HG02610 (cell line): ENCODE data around the gene RNF20.
A peak's percentile ranks its signal among the peaks of the same experiment; 100 is the strongest.
"Not testable (repeated sequence)": the region's sequence is repeated elsewhere in the genome, so short reads cannot be mapped to it uniquely, and the experiment has no call there.

ENCODE experiments used
- ATAC-seq: cut with Tn5 transposase; IDR thresholded peaks from one replicate; pipeline ENCODE4 v1.9.1; 2021; ENCODE audit warnings: mild to moderate bottlenecking, moderate library complexity; ENCODE audit not compliant: unreplicated experiment

The RNF20 gene

DNA sequence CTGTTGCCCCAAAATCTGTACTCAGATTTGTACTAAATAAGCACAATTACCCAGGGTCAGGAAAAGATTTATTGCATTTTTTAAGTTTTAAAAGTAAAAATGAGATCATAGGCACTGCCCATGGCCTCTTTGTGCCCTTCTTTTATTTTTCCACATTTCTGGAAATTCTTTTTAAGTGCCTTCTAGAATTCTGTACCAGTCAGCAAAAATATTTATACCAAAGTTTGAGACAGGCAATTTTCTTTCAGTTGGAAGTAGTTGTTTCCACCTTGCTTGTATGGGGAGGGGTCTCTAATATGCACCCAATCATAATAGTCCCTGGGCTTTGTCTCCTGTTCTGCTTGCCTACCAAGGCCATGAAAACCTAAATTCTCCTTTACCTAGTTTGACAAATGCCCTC is 5.6 kb upstream of the RNF20 start:
- ATAC-seq: no peak

- ATAC-seq: peak; percentile 44
These were observed 3.5 kb upstream of the RNF20 start for GRCh38 chr9:101530076-101530711.

DNA sequence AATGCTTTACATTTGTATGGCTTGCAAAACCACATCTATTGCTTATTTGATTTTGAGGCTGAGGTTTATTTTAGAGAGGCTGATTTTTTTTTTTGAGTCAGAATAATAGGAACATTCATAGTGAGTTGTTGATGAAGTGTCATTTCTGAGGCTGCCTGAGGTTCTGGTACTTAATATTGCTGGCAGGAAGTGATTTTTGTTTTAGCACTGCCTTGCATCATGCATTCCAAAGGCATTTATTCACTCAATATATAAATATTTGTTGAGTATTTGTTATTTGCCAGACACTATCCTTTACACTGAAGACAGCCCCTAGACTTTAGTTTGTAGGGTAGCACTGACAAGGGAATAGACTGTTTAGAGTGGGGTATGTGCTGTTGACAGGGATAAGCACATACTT is 2.7 kb downstream of the RNF20 start:
- no peak for ATAC-seq

DNA sequence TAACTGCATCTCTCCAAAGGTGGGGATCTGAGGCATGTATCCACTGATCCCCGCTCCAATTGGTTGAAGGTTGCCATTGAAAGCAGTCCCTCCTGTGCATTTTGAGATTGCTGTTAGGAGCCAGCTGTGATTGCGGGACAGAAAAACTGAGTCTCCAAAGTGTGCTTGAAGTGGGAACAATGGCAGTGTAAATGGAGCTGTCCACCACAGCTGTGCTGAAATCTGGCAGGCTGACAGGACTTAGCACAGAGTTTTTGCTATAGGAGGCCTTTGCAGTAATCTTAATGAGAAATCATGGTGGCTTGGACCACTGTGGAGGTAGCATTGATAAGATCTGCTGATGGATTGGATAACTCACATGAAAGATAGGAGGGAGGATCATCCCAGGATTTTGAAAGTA is 3.3 kb downstream of the RNF20 start:
- no peak for ATAC-seq

GRCh38 chr9:101540069-101540468 is 6.4 kb downstream of the RNF20 start:
- no peak for ATAC-seq

DNA sequence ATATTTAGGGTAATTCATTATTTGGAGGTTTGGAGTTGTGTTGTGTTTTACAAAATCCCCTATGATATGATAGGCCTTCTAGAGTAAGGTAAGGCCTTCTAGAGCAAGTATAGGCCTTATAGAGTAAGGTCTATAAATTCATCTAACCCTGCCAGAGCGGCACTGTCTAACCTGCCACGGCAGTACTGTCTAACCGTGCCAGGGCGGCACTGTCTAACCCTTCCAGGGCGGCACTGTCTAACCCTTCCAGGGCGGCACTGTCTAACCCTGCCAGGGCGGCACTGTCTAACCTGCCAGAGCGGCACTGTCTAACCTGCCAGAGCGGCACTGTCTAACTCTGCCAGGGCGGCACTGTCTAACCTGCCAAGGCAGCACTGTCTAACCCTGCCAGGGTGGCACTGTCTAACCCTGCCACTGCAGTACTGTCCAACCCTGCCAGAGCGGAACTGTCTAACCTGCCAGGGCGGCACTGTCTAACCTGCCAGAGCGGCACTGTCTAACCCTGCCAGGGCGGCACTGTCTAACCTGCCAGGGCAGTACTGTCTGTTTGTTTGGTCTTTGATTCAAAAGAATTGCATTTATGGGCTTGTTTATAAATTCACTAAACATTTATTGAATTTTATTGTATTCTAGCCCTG is 9.6 kb downstream of the RNF20 start:
- no peak for ATAC-seq

GRCh38 chr9:101549472-101550098 is 15.9 kb downstream of the RNF20 start:
- not testable (repeated sequence) for ATAC-seq

- no peak for ATAC-seq
These were observed 28.1 kb downstream of the RNF20 start for GRCh38 chr9:101561740-101562139.

DNA sequence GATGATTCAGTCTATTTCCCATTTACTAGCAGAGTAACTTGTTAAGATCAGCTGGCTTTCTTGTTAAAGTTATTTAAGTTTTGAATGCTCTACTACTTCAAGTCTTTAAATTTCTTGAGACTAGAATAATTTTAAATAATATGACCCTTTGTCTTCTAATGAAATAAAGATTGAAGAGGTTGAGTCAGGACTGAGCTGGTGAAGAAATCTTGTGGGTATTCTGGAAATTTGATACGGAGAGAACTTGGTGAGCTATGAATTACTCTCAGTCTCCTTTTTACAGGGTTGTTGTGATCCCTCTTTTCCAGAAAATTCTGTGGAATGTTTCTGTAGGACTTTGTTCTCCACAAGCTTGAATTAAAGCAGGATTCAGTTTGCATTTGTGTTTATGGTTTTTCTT is 29.3 kb downstream of the RNF20 start:
- no peak for ATAC-seq

- no peak for ATAC-seq
These were observed 30.6 kb downstream of the RNF20 start for GRCh38 chr9:101564252-101564651.

GRCh38 chr9:101566904-101567724 is 33.5 kb downstream of the RNF20 start:
- peak; percentile 74 for ATAC-seq

DNA sequence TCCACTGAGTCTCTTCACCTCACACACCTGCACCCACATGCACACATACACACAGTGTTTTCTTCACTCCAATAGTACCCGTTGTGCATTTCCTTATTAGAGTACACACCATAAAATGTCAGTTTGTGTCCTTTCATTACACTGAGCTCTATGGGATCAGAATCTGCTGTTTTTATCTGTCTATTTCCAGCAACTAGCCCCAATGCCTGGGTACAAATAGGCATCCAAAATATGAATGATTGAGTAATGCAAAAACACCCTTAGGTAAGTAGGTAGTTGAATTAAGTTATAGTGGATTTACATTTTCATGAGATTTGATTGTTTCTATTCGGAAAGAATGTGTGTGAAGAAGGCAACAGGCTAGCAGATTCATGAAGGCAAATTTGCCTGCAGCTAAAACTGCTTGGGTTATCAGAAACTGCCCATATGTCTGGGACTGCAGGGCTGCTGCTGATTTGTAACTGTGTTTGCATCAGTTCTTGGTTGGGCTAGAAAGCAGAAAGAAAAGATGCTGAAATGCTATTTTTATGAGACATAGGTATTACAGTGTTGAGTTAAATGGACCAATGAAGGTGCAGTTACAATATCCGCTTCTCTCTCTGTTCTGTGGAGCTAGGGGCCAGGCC is 34.2 kb downstream of the RNF20 start:
- ATAC-seq: no peak

DNA sequence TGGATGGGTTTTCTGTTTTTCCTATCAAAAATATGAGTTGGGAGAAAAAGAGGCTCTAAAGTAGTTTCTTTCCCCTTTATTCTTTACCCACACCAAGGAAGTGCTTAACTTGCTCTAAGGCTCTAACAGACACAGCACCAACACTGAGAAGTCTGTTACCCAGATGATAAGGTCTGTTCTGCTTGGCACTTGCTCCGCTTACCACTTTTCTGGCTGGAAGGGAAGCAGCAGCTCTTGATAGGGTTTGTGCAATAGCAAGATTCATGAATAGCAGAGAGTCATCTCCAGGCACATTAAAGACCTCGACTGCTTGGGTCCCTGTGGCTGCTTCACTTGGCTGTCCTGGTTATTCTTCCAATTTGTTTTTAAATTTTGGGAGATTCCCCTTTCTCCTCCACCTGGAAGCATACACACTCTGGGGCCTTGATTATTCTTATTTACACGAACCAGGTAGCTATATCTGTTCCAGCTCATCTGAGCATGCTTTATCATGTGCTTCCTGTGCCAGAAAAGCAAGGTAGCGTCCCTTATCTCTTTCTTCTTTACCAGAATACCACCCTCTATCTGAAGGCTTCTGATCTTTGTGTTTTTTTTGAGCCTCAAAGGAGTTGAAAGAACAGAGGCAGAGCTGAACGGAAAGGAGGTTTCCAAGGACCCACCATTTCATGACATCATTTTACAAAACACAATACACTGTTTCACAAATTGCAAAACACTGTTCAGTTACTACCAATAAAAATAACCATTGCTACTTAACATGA is 36.3 kb downstream of the RNF20 start:
- no peak for ATAC-seq

GRCh38 chr9:101571114-101571513 is 37.5 kb downstream of the RNF20 start:
- no peak for ATAC-seq

DNA sequence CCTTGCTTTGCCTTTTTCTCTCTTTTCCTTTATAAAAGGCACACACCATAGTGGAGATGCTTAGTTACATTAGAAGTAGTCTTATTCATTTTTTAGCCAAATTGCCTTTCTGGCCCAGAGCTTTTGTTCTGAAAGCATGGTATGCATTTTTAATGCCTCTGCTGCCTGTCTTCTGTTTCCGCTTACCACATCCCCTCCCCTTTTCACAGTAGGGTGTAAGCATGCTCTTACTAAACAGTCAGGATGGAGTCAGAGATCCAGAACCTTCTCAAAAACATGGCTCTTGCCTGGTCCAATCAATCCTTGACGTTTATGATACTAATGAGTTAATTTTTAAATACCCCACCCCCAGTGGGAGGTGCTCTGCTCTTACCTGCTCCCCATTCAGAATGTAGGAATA is 38.7 kb downstream of the RNF20 start:
- no peak for ATAC-seq

GRCh38 chr9:101574731-101575333 is 41.2 kb downstream of the RNF20 start:
- no peak for ATAC-seq

- peak; percentile 63 for ATAC-seq
These were observed 44.7 kb downstream of the RNF20 start for GRCh38 chr9:101578378-101578777.

GRCh38 chr9:101579711-101580545 is 46.3 kb downstream of the RNF20 start:
- no peak for ATAC-seq

GRCh38 chr9:101582553-101582952 is 48.9 kb downstream of the RNF20 start:
- no peak for ATAC-seq
